Endothelial cell of umbilical vein (primary cell): ENCODE data around the gene LLGL2. TPM values are rescaled to one million over a fixed set of nuclear protein-coding genes. Genes with fewer than 3 reads are reported as not detected.

ENCODE experiments used
- BruUV-seq: library from RNA; stranded (reverse); fragments of 400-500 nt; replicated peaks from 2 replicates; lab custom pipeline; 2021; lab: Mats Ljungman, UMichigan
- CTCF ChIA-PET: fragments of 300-600, 350-600 bp; sonication (Branson Sonifier 250); formaldehyde crosslinking; loops from one replicate; lab custom pipeline; 2021; ENCODE audit warnings: antibody characterized with exemption, inconsistent platforms; lab: Charles Lee
- POLR2A ChIA-PET: fragments of 300-600, 350-600 bp; sonication (Branson Sonifier 250); formaldehyde crosslinking; loops from one replicate; lab custom pipeline; 2021; ENCODE audit warnings: antibody characterized with exemption, inconsistent platforms; lab: Charles Lee
- DNase-seq: peaks from one replicate; pipeline ENCODE4 v3.0.0-alpha.2; 2011; ENCODE audit warnings: low read depth, low spot score
- FAIRE-seq: peaks from 2 replicates; lab custom pipeline; 2011; peaks lifted over from hg19 to GRCh38; lab: Jason Lieb, UNC
- H2AFZ ChIP-seq: 2 replicates; pipeline ENCODE4 v1.6.0; 2012; ENCODE audit warnings: low read depth, low read length, control low read depth, inconsistent platforms
- H3K27ac ChIP-seq: 2 replicates; pipeline ENCODE4 v1.5.1; 2011; ENCODE audit warnings: low read depth, mild to moderate bottlenecking, control low read depth, low read length, moderate library complexity; ENCODE audit not compliant: insufficient read depth
- H3K27me3 ChIP-seq, 2 experiments: 2 replicates each; pipeline versions ENCODE4 v1.6.0 to v1.6.1; 2011; ENCODE audit warnings: low read length in 2 of 2, mixed read lengths in 1 of 2; ENCODE audit not compliant: control insufficient read depth in 2 of 2, insufficient read depth in 2 of 2
- H3K36me3 ChIP-seq, 2 experiments: 2 replicates in 1 of 2; 3 replicates in 1 of 2; pipeline ENCODE4 v1.5.1; 2011; ENCODE audit warnings: low read length in 2 of 2, mild to moderate bottlenecking in 1 of 2, moderate library complexity in 1 of 2; ENCODE audit not compliant: control insufficient read depth in 2 of 2, insufficient read depth in 2 of 2; ENCODE audit errors: extremely low read depth in 1 of 2
- H3K4me1 ChIP-seq: 3 replicates; pipeline ENCODE4 v1.5.1; 2011; ENCODE audit warnings: mild to moderate bottlenecking, low read length; ENCODE audit not compliant: control insufficient read depth, insufficient read depth; ENCODE audit errors: extremely low read depth
- H3K4me2 ChIP-seq: 2 replicates; pipeline ENCODE4 v1.6.1; 2011; ENCODE audit warnings: low read length, control low read depth, mixed read lengths; ENCODE audit not compliant: insufficient read depth
- H3K4me3 ChIP-seq, 3 experiments: fragments of 200-600 bp in 1 of 3; sonication (generic), shearing (Covaris generic) in 1 of 3; replicated peaks in 1 of 3; 2 replicates each; pipeline ENCODE4 v1.5.1; 2011 to 2016; ENCODE audit warnings: control low read depth in 3 of 3, low read length in 3 of 3, mild to moderate bottlenecking in 2 of 3, inconsistent platforms in 1 of 3, low read depth in 1 of 3, moderate library complexity in 1 of 3; ENCODE audit not compliant: insufficient read depth in 1 of 3
- H3K79me2 ChIP-seq: 2 replicates; pipeline ENCODE4 v1.6.0; 2012; ENCODE audit warnings: low read length, inconsistent platforms; ENCODE audit not compliant: control insufficient read depth, insufficient read depth
- H3K9ac ChIP-seq: replicated peaks from 2 replicates; pipeline ENCODE3; 2011; ENCODE audit warnings: low read length, control low read depth; ENCODE audit not compliant: insufficient read depth; ENCODE audit errors: extremely low read depth
- H3K9me1 ChIP-seq: replicated peaks from 3 replicates; pipeline ENCODE4 v1.6.0; 2011; ENCODE audit warnings: mild to moderate bottlenecking, low read length; ENCODE audit not compliant: control insufficient read depth, insufficient read depth; ENCODE audit errors: extremely low read depth
- H3K9me3 ChIP-seq: replicated peaks from 2 replicates; pipeline ENCODE4 v1.5.1; 2012; ENCODE audit warnings: low read length, inconsistent platforms; ENCODE audit not compliant: control insufficient read depth, insufficient read depth
- H4K20me1 ChIP-seq: replicated peaks from 2 replicates; pipeline ENCODE3; 2011; ENCODE audit warnings: mild to moderate bottlenecking, low read length; ENCODE audit not compliant: control insufficient read depth, insufficient read depth; ENCODE audit errors: extremely low read depth
- EZH2 ChIP-seq: IDR thresholded peaks from 2 replicates; pipeline ENCODE4 v1.6.1; 2012; ENCODE audit warnings: borderline replicate concordance, low read depth, mild to moderate bottlenecking, moderate library complexity, low read length, inconsistent platforms; ENCODE audit not compliant: severe bottlenecking
- FOS ChIP-seq: IDR thresholded peaks from 2 replicates; pipeline ENCODE4 v1.6.1; 2011; ENCODE audit warnings: mild to moderate bottlenecking, low read length, moderate library complexity, borderline replicate concordance; ENCODE audit not compliant: insufficient read depth
- JUN ChIP-seq: IDR thresholded peaks from 2 replicates; pipeline ENCODE4 v1.6.1; 2011; ENCODE audit warnings: borderline replicate concordance, low read depth; ENCODE audit not compliant: insufficient read length, insufficient read depth
- MAX ChIP-seq: IDR thresholded peaks from 2 replicates; pipeline ENCODE4 v1.6.1; 2011; ENCODE audit not compliant: insufficient read depth, insufficient read length
- MYC ChIP-seq: IDR thresholded peaks from one replicate; pipeline ENCODE4 v1.6.1; 2011; ENCODE audit warnings: mild to moderate bottlenecking, low read depth, low read length
- POLR2A ChIP-seq: IDR thresholded peaks from 2 replicates; pipeline ENCODE4 v1.6.1; 2012; ENCODE audit warnings: low read depth, mild to moderate bottlenecking, control low read depth, low read length
- POLR2AphosphoS5 ChIP-seq: IDR thresholded peaks from 2 replicates; pipeline ENCODE4 v1.6.1; 2012; ENCODE audit warnings: low read depth, mild to moderate bottlenecking, control low read depth, low read length, moderate library complexity; ENCODE audit not compliant: insufficient read depth
- dilution Hi-C: fragments of 300-500 bp; cut with MboI; formaldehyde crosslinking; loops from one replicate; pipeline ENCODE4 v1.15.0; 2019; ENCODE audit warnings: low sequenced_read_pairs; ENCODE audit not compliant: extremely low pct_ligation_motif_present
- intact Hi-C: fragments of 100-400 bp; cut with micrococcal nuclease; formaldehyde crosslinking; loops from one replicate; pipeline ENCODE4 v1.10.0; 2022
- polyA plus RNA-seq, 4 experiments: library from polyadenylated mRNA; depleted of rRNA in 3 of 4; stranded (reverse) in 3 of 4; unstranded in 1 of 4; fragments of >200 nt; gene quantifications; 2 replicates each; pipeline versions ENCODE4 v1.2.1 to v1.2.3, GENCODE V29; 2011 to 2012; ENCODE audit warnings: missing spikeins in 1 of 4
- total RNA-seq: library from RNA; stranded (reverse); gene quantifications from 2 replicates; pipeline ENCODE4 v1.2.3, GENCODE V29; 2021
- TF ChIP-seq, protein P1 (sequence below), 2 donors: IDR thresholded peaks; 1 replicate in 1 of 2; 2 replicates in 1 of 2; pipeline ENCODE4 v1.5.1; 2011; ENCODE audit warnings: low read length in 2 of 2, mild to moderate bottlenecking in 2 of 2, moderate library complexity in 2 of 2, control low read depth in 1 of 2, inconsistent platforms in 1 of 2, low read depth in 1 of 2; ENCODE audit not compliant: insufficient read depth in 1 of 2; ENCODE audit errors: extremely low read depth in 1 of 2

Gene LLGL2
- total and polyA plus RNA-seq, 2 donors (not counting 3 experiments of a cell fraction or from before 2014, with no cell fraction given): 5.3 to 5.4 TPM

DNA sequence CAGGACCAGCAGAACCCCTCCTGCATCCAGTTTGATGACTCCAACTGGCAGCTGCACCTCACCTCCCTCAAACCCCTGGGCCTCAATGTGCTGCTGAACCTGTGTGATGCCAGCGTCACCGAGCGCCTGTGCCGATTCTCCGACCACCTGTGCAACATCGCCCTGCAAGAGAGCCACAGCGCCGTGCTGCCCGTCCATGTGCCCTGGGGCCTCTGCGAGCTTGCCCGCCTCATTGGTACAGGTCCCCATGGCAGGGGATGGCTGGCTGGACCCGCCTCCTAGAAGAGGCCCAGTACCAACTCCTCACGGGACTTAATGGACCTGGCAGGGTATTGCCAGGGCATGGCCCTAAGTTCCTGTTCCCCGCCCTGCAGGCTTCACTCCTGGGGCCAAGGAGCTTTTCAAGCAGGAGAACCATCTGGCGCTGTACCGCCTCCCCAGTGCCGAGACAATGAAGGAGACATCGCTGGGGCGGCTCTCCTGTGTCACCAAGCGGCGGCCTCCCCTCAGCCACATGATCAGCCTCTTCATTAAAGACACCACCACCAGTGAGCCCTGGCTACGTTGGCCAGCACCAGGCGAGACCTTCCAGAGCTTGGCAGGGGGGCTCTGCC is 32.8 kb upstream of the LLGL2 start:
- BruUV-seq: TSS peak; percentile 57
- Histone ChIP-seq H3K27me3 (no peaks in the 10 kb centered on the region), H3K9me3 (no peaks in the 10 kb centered on the region), H3K4me1 (peaks cover 3% of the 10 kb centered on the region), H3K4me2 (no peak overlapping the region), H3K4me3 (no peak overlapping the region), H3K9me1 (no peaks in the 10 kb centered on the region), H2AFZ (no peak overlapping the region), H3K36me3 (peaks cover 0 to 27% of the 10 kb centered on the region in 2 experiments), H3K79me2 (no peaks in the 10 kb centered on the region), H3K9ac (no peak overlapping the region), H3K27ac (no peak overlapping the region), H4K20me1 (no peaks in the 10 kb centered on the region)
- CTCF ChIA-PET: interaction anchor here (0.5 to 0.6 kb wide), 2 partner anchors 18 to 40 kb away, joined by 3 read pairs; no protein-coding TSS in a partner anchor
- POLR2A ChIA-PET: no interaction called here
- no peak for TF ChIP-seq EZH2
- no peak for TF ChIP-seq FOS
- TF ChIP-seq JUN: no peak
- TF ChIP-seq MYC: no peak
- TF ChIP-seq POLR2A: no peak
- TF ChIP-seq MAX: no peak
- no peak for TF ChIP-seq POLR2AphosphoS5
- TF ChIP-seq, protein P1, sequence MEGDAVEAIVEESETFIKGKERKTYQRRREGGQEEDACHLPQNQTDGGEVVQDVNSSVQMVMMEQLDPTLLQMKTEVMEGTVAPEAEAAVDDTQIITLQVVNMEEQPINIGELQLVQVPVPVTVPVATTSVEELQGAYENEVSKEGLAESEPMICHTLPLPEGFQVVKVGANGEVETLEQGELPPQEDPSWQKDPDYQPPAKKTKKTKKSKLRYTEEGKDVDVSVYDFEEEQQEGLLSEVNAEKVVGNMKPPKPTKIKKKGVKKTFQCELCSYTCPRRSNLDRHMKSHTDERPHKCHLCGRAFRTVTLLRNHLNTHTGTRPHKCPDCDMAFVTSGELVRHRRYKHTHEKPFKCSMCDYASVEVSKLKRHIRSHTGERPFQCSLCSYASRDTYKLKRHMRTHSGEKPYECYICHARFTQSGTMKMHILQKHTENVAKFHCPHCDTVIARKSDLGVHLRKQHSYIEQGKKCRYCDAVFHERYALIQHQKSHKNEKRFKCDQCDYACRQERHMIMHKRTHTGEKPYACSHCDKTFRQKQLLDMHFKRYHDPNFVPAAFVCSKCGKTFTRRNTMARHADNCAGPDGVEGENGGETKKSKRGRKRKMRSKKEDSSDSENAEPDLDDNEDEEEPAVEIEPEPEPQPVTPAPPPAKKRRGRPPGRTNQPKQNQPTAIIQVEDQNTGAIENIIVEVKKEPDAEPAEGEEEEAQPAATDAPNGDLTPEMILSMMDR (IDR thresholded peaks at IDR 0.05; ENCODE audit: extremely low read depth in 1 of 2, insufficient read depth in 1 of 2, low read depth in 1 of 2, low read length in 2 of 2): no peak
- intact Hi-C loops: no loop called here
- DNase-seq (no peak), FAIRE-seq (no peak)
- dilution Hi-C loops: no loop called here
